Breast epithelium (tissue), 4 donors: ENCODE data around the gene CSF3. TPM values are rescaled to one million over a fixed set of nuclear protein-coding genes. Genes with fewer than 3 reads are reported as not detected.
A peak's percentile ranks its signal among the peaks of the same experiment; 100 is the strongest.

Experiments
- DNase-seq, 2 donors: peaks; one replicate each; pipeline ENCODE4 v3.0.0-alpha.2; 2019; ENCODE audit warnings: low spot score in 2 of 2
- H3K27ac ChIP-seq, 2 donors: fragments of 200-600 bp; sonication (generic) in 1 of 2; one replicate each; pipeline ENCODE4 v1.5.1; 2016 to 2019; ENCODE audit warnings: mild to moderate bottlenecking in 1 of 2
- H3K27me3 ChIP-seq, 2 donors: fragments of 200-600 bp; sonication (generic) in 1 of 2; one replicate each; pipeline versions ENCODE4 v1.5.1 to v1.6.0; 2017 to 2019; ENCODE audit warnings: control low read depth in 1 of 2, mild to moderate bottlenecking in 1 of 2
- H3K36me3 ChIP-seq: fragments of 200-600 bp; one replicate; pipeline ENCODE4 v1.5.1; 2019
- H3K4me1 ChIP-seq, 2 donors: fragments of 200-600 bp; sonication (generic); one replicate each; pipeline ENCODE4 v1.5.1; 2016 to 2019; ENCODE audit warnings: control low read depth in 1 of 2
- H3K4me3 ChIP-seq, 3 donors: fragments of 200-600 bp; sonication (generic); 1 replicate in 2 of 3; 2 replicates in 1 of 3; pipeline ENCODE4 v1.5.1; 2016 to 2019; ENCODE audit warnings: mild to moderate bottlenecking in 3 of 3, moderate library complexity in 2 of 3
- H3K9me3 ChIP-seq, 2 donors: fragments of 200-600 bp; sonication (generic) in 1 of 2; one replicate each; pipeline ENCODE4 v1.5.1; 2016 to 2019; ENCODE audit warnings: control low read depth in 1 of 2
- POLR2A ChIP-seq: fragments of 450-650 bp; IDR thresholded peaks from one replicate; pipeline ENCODE4 v1.6.1; 2016; ENCODE audit warnings: antibody characterized with exemption, mild to moderate bottlenecking, moderate library complexity
- POLR2AphosphoS5 ChIP-seq, 3 donors: sonication (generic); formaldehyde crosslinking; IDR thresholded peaks; one replicate each; pipeline ENCODE4 v1.6.1; 2017; ENCODE audit warnings: antibody characterized with exemption in 3 of 3
- intact Hi-C: fragments of 100-400 bp; cut with DNase I; formaldehyde crosslinking; loops from one replicate; pipeline ENCODE4 v1.15.1; 2023; ENCODE audit warnings: low total_unique reads
- total RNA-seq, 3 donors: library from RNA; depleted of rRNA; stranded (reverse); fragments of >200 nt; gene quantifications; one replicate each; pipeline ENCODE4 v1.1.0, GENCODE V29; 2016
- TF ChIP-seq, protein P1 (sequence below), 3 donors: fragments of 450-650 bp; IDR thresholded peaks; one replicate each; pipeline ENCODE4 v1.5.1; 2016 to 2017; ENCODE audit warnings: antibody characterized with exemption in 3 of 3, mild to moderate bottlenecking in 3 of 3, moderate library complexity in 3 of 3

Gene CSF3, protein sequence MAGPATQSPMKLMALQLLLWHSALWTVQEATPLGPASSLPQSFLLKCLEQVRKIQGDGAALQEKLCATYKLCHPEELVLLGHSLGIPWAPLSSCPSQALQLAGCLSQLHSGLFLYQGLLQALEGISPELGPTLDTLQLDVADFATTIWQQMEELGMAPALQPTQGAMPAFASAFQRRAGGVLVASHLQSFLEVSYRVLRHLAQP
- 10 to 100 TPM in 1 of 3 donors, under 1 TPM in 1, not detected in 1; 0.32 to 13.0 TPM for total RNA-seq

DNA sequence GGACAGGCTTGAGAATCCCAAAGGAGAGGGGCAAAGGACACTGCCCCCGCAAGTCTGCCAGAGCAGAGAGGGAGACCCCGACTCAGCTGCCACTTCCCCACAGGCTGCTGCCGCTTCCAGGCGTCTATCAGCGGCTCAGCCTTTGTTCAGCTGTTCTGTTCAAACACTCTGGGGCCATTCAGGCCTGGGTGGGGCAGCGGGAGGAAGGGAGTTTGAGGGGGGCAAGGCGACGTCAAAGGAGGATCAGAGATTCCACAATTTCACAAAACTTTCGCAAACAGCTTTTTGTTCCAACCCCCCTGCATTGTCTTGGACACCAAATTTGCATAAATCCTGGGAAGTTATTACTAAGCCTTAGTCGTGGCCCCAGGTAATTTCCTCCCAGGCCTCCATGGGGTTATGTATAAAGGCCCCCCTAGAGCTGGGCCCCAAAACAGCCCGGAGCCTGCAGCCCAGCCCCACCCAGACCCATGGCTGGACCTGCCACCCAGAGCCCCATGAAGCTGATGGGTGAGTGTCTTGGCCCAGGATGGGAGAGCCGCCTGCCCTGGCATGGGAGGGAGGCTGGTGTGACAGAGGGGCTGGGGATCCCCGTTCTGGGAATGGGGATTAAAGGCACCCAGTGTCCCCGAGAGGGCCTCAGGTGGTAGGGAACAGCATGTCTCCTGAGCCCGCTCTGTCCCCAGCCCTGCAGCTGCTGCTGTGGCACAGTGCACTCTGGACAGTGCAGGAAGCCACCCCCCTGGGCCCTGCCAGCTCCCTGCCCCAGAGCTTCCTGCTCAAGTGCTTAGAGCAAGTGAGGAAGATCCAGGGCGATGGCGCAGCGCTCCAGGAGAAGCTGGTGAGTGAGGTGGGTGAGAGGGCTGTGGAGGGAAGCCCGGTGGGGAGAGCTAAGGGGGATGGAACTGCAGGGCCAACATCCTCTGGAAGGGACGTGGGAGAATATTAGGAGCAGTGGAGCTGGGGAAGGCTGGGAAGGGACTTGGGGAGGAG lies at the start of gene CSF3:
Gene CSF3, plus strand, starts transcription at position 436 of the 993 bp plus-strand sequence. Its CDS starts 35 bp downstream, at position 471.
- intact Hi-C loops = no loop called here
- TF ChIP-seq POLR2AphosphoS5 (IDR thresholded peaks at IDR 0.05) = no peak
- TF ChIP-seq, protein P1, sequence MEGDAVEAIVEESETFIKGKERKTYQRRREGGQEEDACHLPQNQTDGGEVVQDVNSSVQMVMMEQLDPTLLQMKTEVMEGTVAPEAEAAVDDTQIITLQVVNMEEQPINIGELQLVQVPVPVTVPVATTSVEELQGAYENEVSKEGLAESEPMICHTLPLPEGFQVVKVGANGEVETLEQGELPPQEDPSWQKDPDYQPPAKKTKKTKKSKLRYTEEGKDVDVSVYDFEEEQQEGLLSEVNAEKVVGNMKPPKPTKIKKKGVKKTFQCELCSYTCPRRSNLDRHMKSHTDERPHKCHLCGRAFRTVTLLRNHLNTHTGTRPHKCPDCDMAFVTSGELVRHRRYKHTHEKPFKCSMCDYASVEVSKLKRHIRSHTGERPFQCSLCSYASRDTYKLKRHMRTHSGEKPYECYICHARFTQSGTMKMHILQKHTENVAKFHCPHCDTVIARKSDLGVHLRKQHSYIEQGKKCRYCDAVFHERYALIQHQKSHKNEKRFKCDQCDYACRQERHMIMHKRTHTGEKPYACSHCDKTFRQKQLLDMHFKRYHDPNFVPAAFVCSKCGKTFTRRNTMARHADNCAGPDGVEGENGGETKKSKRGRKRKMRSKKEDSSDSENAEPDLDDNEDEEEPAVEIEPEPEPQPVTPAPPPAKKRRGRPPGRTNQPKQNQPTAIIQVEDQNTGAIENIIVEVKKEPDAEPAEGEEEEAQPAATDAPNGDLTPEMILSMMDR (IDR thresholded peaks at IDR 0.05) = no peak
- Histone ChIP-seq H3K27me3 (no peaks in the 10 kb centered on the region), H3K4me3 (no peak within 1 kb of the TSS), H3K9me3 (no peaks in the 10 kb centered on the region), H3K27ac (peak within 1 kb of the TSS in 1 of 2 donors; percentile 19), H3K36me3 (no peaks in the 10 kb centered on the region), H3K4me1 (peaks cover 17 to 22% of the 10 kb centered on the region in 2 donors)
- DNase-seq = no peak

DNA sequence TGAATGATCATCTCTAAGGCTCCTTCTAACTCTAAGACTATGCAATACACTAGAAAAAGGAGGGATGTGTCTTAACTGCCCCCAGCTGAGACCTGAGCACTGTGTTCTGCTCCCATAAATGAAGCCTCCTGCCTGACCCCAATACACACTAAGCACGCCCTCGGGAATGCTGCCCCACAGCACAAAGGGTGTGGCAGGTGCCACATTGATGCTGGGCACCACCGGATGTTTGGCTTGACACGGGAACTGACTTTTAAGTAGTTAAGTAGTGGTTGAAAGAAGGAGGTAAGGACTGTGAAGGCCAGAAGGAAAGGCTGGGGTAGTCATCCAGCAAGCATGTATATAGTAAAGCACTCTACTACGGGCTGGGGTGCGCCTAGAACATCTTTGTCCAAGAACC lies 48.5 kb upstream of the CSF3 start:
- intact Hi-C loops = no loop called here
- Histone ChIP-seq H3K9me3 (no peaks in the 10 kb centered on the region), H3K4me1 (no peaks in the 10 kb centered on the region), H3K36me3 (no peaks in the 10 kb centered on the region), H3K27ac (no peak overlapping the region), H3K4me3 (no peak overlapping the region), H3K27me3 (no peaks in the 10 kb centered on the region)
- TF ChIP-seq POLR2AphosphoS5 (IDR thresholded peaks at IDR 0.05) = no peak
- TF ChIP-seq POLR2A = no peak
- TF ChIP-seq, protein P1 (IDR thresholded peaks at IDR 0.05) = no peak
- DNase-seq = no peak

DNA sequence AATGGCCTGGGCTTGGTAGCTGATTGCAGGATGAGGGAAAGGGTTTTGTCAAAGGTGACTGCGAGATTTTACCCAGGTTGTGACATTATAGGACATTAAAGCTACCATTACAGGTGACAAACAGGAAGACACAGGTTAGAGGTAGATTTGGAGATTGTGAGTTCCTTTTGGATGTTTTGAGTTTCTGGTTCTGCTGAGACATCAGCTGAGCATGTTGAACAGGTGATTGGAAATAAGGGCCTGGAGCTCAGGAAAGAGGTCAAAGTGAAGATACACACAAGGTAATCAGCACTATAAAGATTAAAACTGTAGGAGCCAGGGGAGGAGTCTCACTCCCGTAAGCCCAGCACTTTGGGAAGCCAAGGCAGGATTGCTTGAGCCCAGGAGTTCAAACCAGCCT lies 46.5 kb upstream of the CSF3 start:
- no peak for DNase-seq
- no peaks in the 10 kb centered on the region for H3K27me3 ChIP-seq
- no peaks in the 10 kb centered on the region for H3K9me3 ChIP-seq
- H3K4me1 ChIP-seq = no peaks in the 10 kb centered on the region
- TF ChIP-seq POLR2A (no peak), POLR2AphosphoS5 (IDR thresholded peaks at IDR 0.05) (no peak)
- TF ChIP-seq, protein P1 (IDR thresholded peaks at IDR 0.05) = no peak
- no peaks in the 10 kb centered on the region for H3K36me3 ChIP-seq
- H3K4me3 ChIP-seq = no peak overlapping the region
- no peak overlapping the region for H3K27ac ChIP-seq
- intact Hi-C loops = no loop called here

DNA sequence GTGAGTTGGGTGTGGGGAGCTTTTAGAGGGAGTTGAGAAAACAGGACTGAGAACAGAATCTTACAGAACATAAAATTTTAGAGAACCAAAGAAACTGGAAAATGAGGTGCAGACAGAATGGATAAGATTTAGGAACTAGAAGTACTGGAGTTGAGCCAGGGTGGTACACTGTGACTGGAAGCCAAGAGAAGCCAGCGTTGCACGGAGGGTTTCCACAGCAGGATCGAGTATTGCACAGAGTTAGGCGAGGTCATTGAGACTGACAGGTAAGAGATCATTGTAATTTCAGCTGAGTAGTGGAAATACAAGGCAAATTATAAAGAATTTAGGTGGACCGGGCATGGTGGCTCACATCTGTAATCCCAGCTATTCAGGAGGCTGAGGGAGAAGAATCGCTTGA lies 45.9 kb upstream of the CSF3 start:
- Histone ChIP-seq H3K27me3 (no peaks in the 10 kb centered on the region), H3K36me3 (no peaks in the 10 kb centered on the region), H3K4me1 (no peaks in the 10 kb centered on the region)

More for the DNA sequence above, 45.9 kb upstream of the CSF3 start:
- DNase-seq = no peak
- Histone ChIP-seq H3K9me3 (no peaks in the 10 kb centered on the region), H3K4me3 (no peak overlapping the region), H3K27ac (no peak overlapping the region)
- TF ChIP-seq POLR2AphosphoS5 (IDR thresholded peaks at IDR 0.05) = no peak
- no peak for TF ChIP-seq POLR2A
- TF ChIP-seq, protein P1 (IDR thresholded peaks at IDR 0.05) = no peak
- intact Hi-C loops = no loop called here
